HG03066 (cell line): ENCODE data around the gene ELAPOR1.
"Not testable (repeated sequence)": the region's sequence is repeated elsewhere in the genome, so short reads cannot be mapped to it uniquely, and the experiment has no call there.

Source experiments
- ATAC-seq: cut with Tn5 transposase; IDR thresholded peaks from one replicate; pipeline ENCODE4 v1.9.1; 2021; ENCODE audit warnings: low read depth; ENCODE audit not compliant: unreplicated experiment

ELAPOR1 gene

DNA sequence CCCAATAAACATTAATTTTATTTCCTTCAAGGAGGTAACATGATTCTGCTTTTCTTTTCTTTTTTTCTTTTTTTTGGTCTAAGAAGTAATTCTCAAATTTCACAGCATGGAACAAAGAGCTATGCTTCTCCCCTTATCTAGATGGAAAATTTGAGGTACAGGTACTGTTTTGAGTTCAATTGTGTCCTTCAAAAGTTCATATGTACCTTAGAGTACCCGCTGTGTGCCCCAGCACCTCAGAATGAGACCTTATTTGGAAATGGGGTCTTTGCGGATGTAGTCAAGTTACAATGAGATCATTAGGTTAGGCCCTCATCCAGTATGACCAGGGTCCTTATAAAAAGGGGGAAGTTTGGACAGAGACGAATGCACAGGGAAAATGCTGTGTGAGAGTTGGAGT lies 22.0 kb downstream of the ELAPOR1 start:
- no peak for ATAC-seq

- no peak for ATAC-seq
These were observed 22.9 kb downstream of the ELAPOR1 start for GRCh38 chr1:109136766-109137165.

GRCh38 chr1:109137958-109138357 lies 24.0 kb downstream of the ELAPOR1 start:
- ATAC-seq = no peak

- ATAC-seq = no peak
These were observed 24.4 kb downstream of the ELAPOR1 start for GRCh38 chr1:109138358-109138757.

- no peak for ATAC-seq
These were observed 26.5 kb downstream of the ELAPOR1 start for GRCh38 chr1:109140392-109140791.

DNA sequence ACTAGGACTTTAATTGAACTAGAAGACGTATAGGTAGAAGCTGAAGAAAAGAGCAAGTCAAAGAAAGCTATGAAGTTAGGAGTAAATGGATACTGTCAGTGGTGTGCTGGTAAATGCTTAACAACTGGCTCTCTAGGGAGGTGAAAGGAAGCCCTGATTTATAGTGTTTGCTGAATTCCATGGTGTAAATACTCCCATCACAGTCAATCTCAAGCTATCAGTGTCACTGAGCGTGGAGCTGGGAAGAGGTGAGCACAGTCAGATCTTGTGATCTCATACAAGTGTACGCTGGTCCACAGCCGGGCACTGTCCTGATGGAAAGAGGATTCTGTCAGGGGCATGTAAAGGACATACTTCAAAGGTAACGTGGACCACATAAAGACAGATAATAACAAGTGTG lies 28.3 kb downstream of the ELAPOR1 start:
- ATAC-seq = no peak

DNA sequence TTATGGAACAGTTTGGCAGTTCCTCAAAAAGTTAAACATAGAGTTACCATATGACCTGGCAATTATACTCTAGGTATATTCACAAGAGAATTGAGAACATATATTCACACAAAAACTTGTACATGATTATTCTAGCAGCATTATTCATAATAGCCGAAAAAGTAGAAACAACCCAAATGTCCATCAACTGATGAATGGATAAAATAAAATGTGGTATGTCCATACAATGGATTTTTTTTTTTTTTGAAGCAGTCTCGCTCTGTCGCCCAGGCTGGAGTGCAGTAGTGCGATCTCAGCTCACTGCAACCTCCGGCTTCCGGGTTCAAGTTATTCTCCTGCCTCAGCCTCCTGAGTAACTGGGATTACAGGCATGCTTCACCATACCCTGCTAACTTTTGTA lies 28.8 kb downstream of the ELAPOR1 start:
- not testable (repeated sequence) for ATAC-seq

DNA sequence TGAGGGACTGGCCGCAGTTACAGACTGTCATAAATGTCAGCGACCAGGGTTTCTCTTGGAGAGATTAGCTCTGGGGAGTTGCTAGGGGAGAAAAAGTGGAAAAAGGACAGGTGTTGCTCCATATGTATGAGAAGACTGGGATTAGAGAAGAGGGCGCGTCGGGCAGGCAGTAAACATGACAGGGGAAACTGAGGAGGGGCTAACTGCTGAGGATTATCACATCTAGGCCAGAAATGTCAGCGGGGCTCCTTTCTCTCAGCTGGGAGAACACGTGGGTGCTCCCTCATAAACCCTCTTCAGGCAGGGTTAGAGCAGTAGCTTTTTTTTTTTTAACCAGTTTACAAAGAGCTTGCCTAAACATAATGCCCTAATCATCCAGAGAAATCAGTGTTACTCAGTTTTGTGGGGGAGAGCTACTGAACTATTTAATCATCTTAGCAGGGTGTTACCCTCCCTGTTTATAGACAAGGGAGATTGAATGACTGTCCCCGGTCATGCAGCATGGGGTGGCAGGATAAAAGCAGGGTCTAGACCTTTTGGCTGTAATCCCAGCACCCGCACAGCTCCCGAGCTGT lies 35.2 kb downstream of the ELAPOR1 start:
- no peak for ATAC-seq

- ATAC-seq = no peak
These were observed 36.1 kb downstream of the ELAPOR1 start for GRCh38 chr1:109149874-109150601.

DNA sequence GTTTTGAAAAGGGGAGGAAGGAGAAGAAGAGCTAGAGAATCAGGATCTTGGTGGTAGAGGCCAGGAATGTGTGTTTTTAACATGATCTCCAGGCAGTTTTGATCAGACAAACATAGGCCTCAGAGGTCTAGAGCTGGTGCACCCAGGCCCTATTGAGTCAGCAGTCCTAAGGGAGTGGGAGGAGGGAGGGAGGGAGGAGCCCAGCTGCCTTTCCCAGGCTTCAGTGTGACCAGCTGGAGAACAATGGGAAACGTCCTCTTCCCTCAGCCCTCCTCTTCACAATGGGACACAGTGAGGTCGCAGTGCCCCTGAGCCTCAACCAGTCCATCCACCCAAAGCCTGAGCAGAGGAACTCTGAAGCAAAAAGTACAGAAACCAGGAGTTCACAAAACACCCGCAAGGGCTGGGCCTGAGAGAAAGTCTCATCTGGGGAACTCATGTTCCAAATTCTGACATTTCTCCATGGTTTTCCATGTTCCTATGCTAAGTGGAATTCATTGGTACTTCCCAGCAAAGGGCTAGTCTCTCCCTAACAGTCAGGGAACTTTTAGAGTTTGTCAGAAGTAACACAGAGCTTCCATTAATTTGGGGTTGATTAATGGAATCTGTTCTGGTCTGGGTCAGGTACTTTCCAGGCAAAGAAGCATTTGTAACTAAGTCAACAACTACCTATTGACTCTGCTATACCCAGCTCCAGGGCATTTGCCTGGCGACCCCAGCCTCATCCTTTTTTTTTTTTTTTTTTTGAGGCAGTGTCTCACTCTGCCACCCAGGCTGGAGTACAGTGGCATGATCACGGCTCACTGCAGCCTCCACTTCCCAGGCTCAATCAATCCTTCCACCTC lies 37.5 kb downstream of the ELAPOR1 start:
- no peak for ATAC-seq

GRCh38 chr1:109152196-109152595 lies 38.3 kb downstream of the ELAPOR1 start:
- no peak for ATAC-seq

DNA sequence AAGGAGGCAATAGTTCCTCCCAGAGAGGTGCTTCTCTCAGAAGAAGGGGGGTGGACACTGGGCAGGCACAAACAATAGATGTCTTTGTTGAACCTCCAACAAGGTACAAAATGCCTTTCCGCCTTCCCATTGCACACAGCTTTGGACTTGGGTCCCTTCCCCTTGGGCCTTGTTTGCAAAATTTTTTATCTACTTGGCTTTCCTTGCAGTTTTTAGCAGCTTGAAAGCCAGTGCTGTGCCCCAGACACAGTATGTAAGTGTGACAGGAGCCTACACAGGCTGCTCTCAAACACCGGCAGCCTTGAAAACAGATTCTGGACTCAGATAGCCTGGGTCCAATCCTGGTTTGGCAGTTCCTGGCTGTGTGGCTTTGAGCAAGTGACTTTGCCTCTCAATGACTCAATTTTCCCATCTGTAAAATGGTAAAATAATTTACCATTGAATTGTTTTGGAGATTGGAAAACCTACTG lies 43.0 kb downstream of the ELAPOR1 start:
- no peak for ATAC-seq

GRCh38 chr1:109158433-109158832 lies 44.5 kb downstream of the ELAPOR1 start:
- ATAC-seq = no peak

DNA sequence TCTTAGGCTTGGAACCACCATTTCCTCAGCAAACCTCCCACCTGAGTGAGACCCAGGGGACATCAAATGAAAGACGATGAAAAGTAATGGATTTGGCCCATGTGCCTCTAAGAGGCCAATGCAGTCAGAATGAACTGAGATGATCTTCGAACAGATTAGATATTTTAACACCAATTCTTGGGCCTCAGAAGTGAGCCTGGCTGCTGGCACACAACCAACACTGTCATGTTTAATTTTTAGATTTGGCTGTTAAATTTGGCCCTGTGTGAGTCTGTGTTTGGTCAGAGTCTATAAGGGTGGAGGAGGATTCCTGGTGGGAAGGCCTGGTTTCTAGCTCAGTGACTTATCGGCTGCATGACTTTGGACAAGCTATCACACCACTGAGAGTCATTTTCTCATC lies 45.4 kb downstream of the ELAPOR1 start:
- ATAC-seq = no peak

DNA sequence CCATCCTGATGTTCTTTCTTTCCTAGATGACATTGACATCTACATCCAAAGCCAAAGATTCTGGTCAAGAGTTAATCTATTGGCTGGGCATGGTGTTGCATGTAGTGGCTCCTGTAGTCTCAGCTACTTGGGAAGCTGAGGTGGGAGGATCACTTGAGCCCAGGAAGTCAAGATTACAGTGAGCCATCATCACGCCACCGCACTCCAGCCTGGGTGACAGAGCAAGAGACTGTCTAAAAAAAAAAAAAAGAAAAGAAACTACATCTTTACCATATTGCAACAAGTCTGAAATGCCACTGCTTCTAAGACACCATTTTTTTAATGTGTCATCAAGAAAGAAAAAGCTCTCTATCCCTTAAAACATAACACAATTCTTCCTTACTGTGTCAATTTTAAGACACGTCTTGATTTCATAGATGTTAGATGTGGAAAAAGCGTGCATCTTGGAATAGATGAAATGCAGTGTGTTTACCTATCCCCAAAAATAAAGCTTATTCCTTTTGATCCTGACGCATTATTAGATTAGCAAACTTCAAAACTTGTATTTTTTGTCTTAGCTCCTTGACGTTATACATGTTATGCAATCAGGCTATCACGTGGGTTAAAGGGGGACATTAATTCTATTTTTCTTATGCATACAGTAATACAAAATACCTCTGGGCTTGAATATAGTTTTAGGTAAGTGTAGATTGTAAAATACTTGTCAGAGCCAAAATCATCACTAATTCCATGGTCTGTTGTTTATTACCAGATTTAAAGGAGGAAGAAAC lies 46.3 kb downstream of the ELAPOR1 start:
- no peak for ATAC-seq

DNA sequence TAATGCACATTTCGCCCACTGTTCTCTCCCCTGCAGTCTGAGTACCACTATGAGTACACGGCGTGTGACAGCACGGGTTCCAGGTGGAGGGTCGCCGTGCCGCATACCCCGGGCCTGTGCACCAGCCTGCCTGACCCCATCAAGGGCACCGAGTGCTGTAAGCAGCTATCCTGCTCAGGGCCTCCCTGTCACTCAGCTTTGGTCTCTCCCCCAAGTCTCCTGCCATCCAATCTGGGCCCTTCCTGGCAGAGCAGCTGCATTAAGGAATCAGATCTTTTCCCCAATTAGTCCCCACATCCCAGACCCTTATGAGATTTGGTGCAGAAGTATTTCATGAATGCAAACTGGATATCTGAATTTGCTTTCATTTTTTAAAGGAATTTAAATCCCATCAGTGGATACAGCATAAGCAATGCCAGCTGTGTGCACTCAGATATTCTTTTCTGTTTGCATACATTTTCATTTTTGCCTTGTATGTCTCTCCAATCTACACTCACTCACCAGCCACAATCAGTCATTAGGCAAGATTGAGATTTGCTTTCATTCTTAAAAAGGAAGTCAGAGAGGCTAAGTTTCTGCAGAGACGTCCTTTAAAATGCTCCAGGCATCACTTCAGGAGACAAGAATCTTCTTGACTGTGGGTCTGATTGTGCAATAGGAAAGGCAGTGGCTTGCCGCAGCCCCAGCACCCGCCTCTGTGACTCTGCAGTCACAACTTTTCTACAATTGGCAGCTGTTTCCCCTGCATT lies 48.1 kb downstream of the ELAPOR1 start:
- peak; percentile 45 for ATAC-seq

DNA sequence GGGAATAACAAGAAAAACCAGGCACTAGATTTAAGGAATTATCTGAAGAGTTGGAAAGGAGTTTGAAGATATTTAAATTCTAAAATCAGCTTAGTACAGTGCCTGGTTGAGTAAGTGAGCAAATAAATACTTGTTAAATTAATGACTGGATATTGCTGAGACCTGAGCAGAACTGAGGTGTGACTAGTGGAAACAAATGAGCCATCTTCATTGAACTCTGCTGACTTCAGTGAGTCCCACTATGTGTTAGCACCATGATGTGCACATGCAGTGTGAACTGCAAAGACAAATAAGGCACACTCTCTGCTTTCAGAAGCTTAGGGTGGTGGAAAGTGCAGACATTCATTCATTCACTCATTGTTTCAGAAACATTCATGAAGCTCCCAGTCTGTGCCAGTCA lies 48.7 kb downstream of the ELAPOR1 start:
- no peak for ATAC-seq

- no peak for ATAC-seq
These were observed 49.6 kb downstream of the ELAPOR1 start for GRCh38 chr1:109163551-109163950.
